ENCODE results near the gene FLOT2.

DNA sequence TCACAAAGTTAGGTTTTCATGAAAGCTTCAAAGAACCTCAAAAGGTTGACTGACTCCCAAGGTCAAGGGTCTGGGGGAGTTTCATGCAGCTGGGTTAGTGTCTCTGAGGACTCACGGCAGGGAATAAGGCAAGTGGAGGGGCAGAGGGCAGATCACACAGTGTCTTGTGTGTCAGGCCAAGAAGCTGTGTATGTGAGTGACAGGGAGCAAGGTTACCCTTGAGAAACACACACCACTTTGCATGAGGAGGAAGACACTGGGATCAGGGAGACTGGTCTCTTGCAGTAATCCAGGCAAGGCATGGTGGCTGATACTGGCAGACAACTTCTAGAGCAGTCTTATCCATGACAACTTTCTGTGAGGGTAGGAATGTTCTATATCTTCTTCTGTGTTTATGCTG lies 6.3 kb downstream of the FLOT2 start:
- TF ChIP-seq, protein P1, sequence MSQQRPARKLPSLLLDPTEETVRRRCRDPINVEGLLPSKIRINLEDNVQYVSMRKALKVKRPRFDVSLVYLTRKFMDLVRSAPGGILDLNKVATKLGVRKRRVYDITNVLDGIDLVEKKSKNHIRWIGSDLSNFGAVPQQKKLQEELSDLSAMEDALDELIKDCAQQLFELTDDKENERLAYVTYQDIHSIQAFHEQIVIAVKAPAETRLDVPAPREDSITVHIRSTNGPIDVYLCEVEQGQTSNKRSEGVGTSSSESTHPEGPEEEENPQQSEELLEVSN (IDR thresholded peaks at IDR 0.05) = no peak
- TF ChIP-seq FOSL1 (IDR thresholded peaks at IDR 0.05; ENCODE audit: insufficient read depth, low read depth, low read length) = no peak
- no peak for TF ChIP-seq KDM1A (IDR thresholded peaks at IDR 0.05; ENCODE audit: borderline replicate concordance, low read length)
- TF ChIP-seq TAF1 (IDR thresholded peaks at IDR 0.05; ENCODE audit: low read depth, low read length) = no peak
- no peak for TF ChIP-seq POLR2A (IDR thresholded peaks at IDR 0.05; ENCODE audit: control extremely low read depth in 1 of 2, low read depth in 2 of 2, low read length in 2 of 2)
- no peak for TF ChIP-seq YY1 (IDR thresholded peaks at IDR 0.05; ENCODE audit: low read depth, low read length)
- TF ChIP-seq CBX5 (IDR thresholded peaks at IDR 0.05; ENCODE audit: low read depth, low read length) = no peak
- TF ChIP-seq EP300 (IDR thresholded peaks at IDR 0.05; ENCODE audit: borderline replicate concordance in 1 of 2, low read depth in 2 of 2, low read length in 2 of 2) = no peak
- TF ChIP-seq SUZ12 (IDR thresholded peaks at IDR 0.05; ENCODE audit: low read length) = no peak
- TF ChIP-seq CREB1 (IDR thresholded peaks at IDR 0.05) = no peak
- TF ChIP-seq POLR2AphosphoS5 (IDR thresholded peaks at IDR 0.05; ENCODE audit: low read depth, low read length) = no peak

Measured in H1 (cell line).